GM12864 (cell line): ENCODE data around the gene CSNK2A1.

Experiments
- DNase-seq: peaks from one replicate; pipeline ENCODE4 v3.0.0-alpha.2; 2011; ENCODE audit warnings: low read depth
- H3K4me3 ChIP-seq: 2 replicates; pipeline ENCODE4 v1.5.1; 2011; ENCODE audit warnings: mild to moderate bottlenecking, low read depth, low read length, control low read depth
- TF ChIP-seq, protein P1 (sequence below): IDR thresholded peaks from 2 replicates; pipeline ENCODE4 v1.5.1; 2011; ENCODE audit warnings: low read depth, mild to moderate bottlenecking, moderate library complexity, low read length, control low read depth, inconsistent platforms; ENCODE audit errors: missing control alignments

Gene CSNK2A1

DNA sequence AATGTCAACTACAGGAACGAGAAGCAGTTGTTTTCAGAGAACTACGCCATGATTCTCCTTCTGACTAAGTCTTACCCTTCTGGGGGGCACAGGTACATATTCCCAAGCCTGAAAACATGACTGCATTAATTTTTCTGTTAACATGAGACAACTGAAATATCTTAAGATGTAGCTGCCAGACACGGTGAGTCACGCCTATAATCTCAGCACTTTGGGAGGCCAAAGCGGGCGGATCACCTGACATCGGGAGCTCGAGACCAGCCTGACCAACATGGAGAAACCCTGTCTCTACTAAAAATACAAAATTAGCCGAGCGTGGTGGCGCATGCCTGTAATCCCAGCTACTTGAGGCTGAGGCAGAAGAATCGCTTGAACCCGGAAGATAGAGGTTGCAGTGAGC, 103.0 kb downstream of the CSNK2A1 start:
- TF ChIP-seq, protein P1, sequence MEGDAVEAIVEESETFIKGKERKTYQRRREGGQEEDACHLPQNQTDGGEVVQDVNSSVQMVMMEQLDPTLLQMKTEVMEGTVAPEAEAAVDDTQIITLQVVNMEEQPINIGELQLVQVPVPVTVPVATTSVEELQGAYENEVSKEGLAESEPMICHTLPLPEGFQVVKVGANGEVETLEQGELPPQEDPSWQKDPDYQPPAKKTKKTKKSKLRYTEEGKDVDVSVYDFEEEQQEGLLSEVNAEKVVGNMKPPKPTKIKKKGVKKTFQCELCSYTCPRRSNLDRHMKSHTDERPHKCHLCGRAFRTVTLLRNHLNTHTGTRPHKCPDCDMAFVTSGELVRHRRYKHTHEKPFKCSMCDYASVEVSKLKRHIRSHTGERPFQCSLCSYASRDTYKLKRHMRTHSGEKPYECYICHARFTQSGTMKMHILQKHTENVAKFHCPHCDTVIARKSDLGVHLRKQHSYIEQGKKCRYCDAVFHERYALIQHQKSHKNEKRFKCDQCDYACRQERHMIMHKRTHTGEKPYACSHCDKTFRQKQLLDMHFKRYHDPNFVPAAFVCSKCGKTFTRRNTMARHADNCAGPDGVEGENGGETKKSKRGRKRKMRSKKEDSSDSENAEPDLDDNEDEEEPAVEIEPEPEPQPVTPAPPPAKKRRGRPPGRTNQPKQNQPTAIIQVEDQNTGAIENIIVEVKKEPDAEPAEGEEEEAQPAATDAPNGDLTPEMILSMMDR: no peak
- H3K4me3 ChIP-seq: no peak overlapping the region
- no peak for DNase-seq

DNA sequence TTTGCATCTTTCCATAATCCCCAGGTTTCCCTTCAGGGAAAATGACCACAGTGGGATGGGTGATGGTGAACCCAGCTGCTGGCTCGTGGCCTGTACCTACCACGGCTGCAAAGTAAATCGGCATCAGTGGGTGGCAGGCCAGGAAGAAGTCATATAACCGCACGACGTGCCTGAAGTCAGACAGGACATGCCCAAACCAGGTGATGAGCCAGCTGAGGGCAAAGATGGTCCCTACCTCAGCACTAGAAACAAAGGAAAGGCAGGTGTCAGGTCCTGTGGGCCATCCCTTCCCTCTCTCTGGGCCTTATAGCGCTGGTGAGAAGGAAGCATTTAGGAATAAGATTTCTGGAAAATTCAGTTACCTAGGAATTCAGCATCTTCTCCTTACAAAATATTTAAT, 103.4 kb downstream of the CSNK2A1 start:
- no peak for DNase-seq
- no peak overlapping the region for H3K4me3 ChIP-seq
- TF ChIP-seq, protein P1: no peak

DNA sequence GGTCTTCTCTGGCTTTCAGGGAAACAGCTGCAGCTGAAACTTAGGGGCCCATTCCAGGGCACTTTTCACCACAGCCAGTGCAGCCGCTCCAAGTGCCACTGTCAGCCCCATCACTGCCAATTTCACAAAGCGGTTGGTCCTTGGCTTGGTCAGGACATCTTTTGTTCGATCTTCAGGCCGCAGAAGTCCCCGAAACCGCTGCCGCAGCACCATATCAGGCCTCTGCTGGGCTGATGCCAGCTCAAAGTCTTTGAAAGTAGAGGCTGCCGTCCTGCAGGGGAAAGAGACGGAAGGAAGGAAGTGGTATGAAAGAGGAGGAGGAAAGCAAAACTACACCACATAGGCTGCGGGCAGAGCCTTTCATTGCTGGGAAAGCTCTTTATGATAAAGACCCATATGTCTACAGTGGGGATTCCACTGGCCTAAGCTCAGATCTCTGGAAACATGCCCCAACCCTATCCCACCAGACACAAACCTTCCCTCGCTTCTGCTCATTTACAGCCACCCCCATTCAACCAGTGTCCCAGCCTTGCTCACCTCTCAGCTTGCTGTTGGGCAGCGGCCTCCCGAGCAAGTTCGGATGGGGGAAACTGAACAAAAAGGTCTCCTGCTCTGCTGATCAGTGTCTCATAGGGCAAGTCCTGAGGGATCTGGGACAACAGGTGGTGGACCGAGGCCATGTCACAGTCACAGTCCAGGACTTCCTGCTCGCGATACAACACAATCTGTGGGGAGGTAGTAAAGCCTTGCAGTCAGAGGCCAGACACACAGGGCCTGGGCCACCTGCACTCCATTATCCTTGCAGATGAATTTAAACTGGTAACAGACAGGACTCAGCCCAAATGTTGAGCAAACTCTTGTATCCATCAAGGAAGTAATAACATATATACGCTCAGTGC, 104.8 kb downstream of the CSNK2A1 start:
- H3K4me3 ChIP-seq: no peak overlapping the region
- TF ChIP-seq, protein P1: no peak
- no peak for DNase-seq

DNA sequence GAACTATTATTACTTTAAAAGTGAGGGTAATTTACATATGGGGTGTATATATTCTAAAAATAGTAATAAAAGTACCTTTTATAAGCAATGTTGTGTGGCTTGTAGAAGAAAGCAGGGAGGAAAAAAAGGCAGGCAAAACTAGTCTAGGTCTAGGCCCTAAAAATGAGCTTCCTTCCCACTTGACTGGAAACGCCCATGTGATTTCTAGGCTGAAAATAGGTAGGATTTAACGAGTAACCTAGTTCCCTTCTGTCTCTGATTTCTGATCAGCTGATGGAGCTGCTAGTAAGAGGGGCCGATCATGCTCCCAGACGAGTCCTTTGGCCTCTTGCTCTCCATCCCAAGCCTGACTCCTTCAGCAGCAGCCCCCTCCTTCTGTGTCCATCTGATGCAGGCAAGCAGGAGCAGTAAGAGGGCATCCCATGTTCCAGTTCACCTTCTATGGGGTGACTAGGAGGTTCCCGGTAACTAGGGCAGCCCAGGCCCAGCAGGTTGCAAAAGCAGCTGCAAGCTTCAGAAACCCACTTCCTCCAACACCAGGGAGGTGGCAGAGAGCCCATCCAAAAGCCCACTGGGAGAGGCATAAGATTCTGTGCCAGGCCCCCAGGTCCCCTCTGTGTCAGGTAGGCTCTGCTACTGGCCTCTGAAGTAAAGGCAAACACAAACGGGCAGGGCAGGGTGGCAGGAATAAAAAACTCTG, 105.7 kb downstream of the CSNK2A1 start:
- no peak for DNase-seq
- no peak overlapping the region for H3K4me3 ChIP-seq

DNA sequence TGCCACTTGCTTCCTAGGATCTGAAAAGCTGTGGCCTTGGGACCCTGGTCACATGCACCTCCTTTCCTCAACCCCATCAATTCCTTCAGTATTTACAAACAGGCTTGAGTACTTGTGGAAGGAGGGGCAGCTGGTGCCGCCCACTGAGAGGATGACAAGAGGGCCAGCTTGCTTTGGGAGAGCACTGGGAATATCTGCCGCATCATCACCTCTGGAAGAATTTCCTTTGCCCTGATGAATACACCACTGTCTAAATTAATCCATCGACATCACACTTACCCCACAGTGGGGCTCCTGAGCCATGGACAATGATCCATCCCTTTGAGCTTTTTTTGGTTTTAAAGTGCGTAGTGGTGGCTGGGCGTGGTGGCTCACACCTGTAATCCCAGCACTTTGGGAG, 107.1 kb downstream of the CSNK2A1 start:
- no peak overlapping the region for H3K4me3 ChIP-seq

More for the DNA sequence above, 105.7 kb downstream of the CSNK2A1 start:
- TF ChIP-seq, protein P1: no peak

DNA sequence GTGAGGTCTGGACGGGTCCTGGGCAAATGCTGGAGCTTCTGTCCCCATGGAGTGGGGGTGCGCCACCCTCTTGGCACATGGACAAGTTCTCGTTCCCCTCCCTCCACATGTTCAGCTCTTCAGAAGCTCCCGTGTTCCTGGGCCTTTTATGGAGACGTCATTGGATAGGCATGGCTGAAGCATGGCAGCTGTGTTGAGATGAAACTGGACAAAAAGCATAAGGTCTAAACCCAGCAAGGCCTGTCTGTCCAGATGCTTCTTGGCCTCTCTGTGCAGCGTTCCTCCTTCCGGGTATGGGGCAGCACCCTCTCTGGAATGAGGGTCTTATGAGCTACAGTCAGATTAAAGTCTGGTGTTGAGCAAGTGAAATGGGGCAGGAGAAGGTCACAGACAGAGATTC, 108.0 kb downstream of the CSNK2A1 start:
- TF ChIP-seq, protein P1: no peak
- DNase-seq: no peak

More for the DNA sequence above, 107.1 kb downstream of the CSNK2A1 start:
- TF ChIP-seq, protein P1: no peak
- no peak for DNase-seq

More for the DNA sequence above, 108.0 kb downstream of the CSNK2A1 start:
- no peak overlapping the region for H3K4me3 ChIP-seq
